HepG2 (cell line): Measurements from ENCODE around the gene C1orf21.

ENCODE experiments used
- ATF3 ChIP-seq: sonication (generic); formaldehyde crosslinking; IDR thresholded peaks from 2 replicates; pipeline ENCODE4 v1.4.0; 2020; ENCODE audit warnings: missing genetic modification reagents
- CTCF ChIP-seq: sonication (generic); formaldehyde crosslinking; IDR thresholded peaks from 2 replicates; pipeline ENCODE4 v1.5.0; 2020; ENCODE audit warnings: mild to moderate bottlenecking, missing genetic modification reagents, moderate library complexity
- JUND ChIP-seq: sonication (generic); formaldehyde crosslinking; IDR thresholded peaks from 2 replicates; pipeline ENCODE4 v1.8.0; 2022; ENCODE audit warnings: mild to moderate bottlenecking, missing genetic modification reagents
- KDM5B ChIP-seq: sonication (generic); formaldehyde crosslinking; IDR thresholded peaks from 2 replicates; pipeline ENCODE4 v1.4.0; 2020; ENCODE audit warnings: missing genetic modification reagents, mild to moderate bottlenecking, borderline replicate concordance
- MBD4 ChIP-seq: IDR thresholded peaks from 2 replicates; pipeline ENCODE4 v1.6.1; 2012; ENCODE audit warnings: low read length, inconsistent platforms, borderline replicate concordance
- ZBTB33 ChIP-seq: sonication (generic); formaldehyde crosslinking; IDR thresholded peaks from 2 replicates; pipeline ENCODE4 v1.4.0; 2020; ENCODE audit warnings: missing genetic modification reagents
- ZC3H4 ChIP-seq: sonication (generic); formaldehyde crosslinking; IDR thresholded peaks from 2 replicates; pipeline ENCODE4 v1.4.0; 2020; ENCODE audit warnings: missing genetic modification reagents, borderline replicate concordance
- ZNF3 ChIP-seq: IDR thresholded peaks from 2 replicates; pipeline ENCODE4 v1.7.0; 2017; ENCODE audit warnings: inconsistent platforms
- ZNF574 ChIP-seq: sonication (generic); formaldehyde crosslinking; IDR thresholded peaks from 2 replicates; pipeline ENCODE4 v1.4.0; 2020; ENCODE audit warnings: missing genetic modification reagents

GRCh38 chr1:184656221-184656620, 269.4 kb downstream of the C1orf21 start:
- TF ChIP-seq JUND (CRISPR knock-in tag) (no peak), CTCF (CRISPR knock-in tag) (no peak), ZC3H4 (CRISPR knock-in tag) (no peak), ZBTB33 (CRISPR knock-in tag) (no peak), MBD4 (no peak), ZNF3 (CRISPR knock-in tag) (no peak), KDM5B (CRISPR knock-in tag) (no peak), ATF3 (no peak), ZNF574 (CRISPR knock-in tag) (no peak)
